ENCODE measurements around the gene RERE.
A peak's percentile ranks its signal among the peaks of the same experiment; 100 is the strongest.
"Not testable (repeated sequence)": the region's sequence is repeated elsewhere in the genome, so short reads cannot be mapped to it uniquely, and the experiment has no call there.

RERE gene

DNA sequence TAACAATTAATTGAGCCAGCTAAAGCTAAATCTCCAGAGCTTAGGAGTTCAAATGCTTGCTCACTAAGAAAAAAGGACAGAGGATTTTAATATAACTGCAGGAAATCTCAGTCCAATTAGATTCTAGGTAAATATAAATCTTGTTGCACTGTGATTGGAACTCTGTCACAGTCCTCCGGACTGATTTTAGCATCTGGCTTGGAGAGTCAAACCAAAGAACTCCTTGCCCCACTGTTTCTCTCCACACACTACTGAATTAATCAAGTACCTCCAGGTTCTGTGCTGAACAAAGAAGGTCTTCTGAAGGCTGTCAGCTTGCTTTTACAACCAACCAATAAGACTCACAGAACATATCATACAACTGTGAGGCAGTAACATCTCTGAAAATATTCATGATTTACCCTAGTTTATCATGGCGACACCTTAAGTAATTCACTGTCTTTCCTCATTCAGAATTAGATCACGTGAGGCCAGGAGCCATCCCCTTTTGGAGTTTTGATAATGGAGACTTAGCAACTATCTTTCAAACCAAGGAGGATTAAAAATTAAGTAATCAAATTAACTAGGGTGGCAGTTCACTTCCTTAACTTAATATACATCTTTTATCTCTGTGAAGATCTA is 176.0 kb downstream of the RERE start:
- peaks cover 10% of the 10 kb centered on the region for H3K4me1 Mint-ChIP-seq (ENCODE audit: low read depth)
- H3K27ac Mint-ChIP-seq: no peak overlapping the region
- H3K4me3 Mint-ChIP-seq: no peak overlapping the region
- H3K36me3 Mint-ChIP-seq: peaks cover 13% of the 10 kb centered on the region
- no peaks in the 10 kb centered on the region for H3K27me3 Mint-ChIP-seq
- H3K9me3 Mint-ChIP-seq (ENCODE audit: low read depth): no peaks in the 10 kb centered on the region

DNA sequence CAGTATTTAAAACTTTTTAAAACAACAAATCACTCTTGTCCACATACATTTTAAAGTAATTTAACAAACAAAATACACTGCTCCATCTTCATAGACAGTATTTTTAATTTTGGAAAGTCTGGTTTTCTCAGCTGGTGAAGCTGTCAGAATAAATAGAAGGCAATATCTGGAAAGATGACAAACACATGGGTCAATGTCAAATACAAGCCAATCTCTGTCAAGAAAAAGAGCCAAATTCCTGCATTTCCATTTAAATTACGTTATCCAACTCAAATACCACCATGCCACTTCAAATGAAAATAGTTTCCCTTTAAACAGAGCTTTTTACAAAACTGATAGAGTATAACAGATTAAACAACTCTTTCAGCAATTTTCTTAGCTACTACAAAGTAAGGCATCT is 176.5 kb downstream of the RERE start:
- H3K4me3 Mint-ChIP-seq: no peak overlapping the region
- H3K36me3 Mint-ChIP-seq: peaks cover 13% of the 10 kb centered on the region
- no peak overlapping the region for H3K27ac Mint-ChIP-seq
- H3K27me3 Mint-ChIP-seq: no peaks in the 10 kb centered on the region
- no peaks in the 10 kb centered on the region for H3K9me3 Mint-ChIP-seq (ENCODE audit: low read depth)
- H3K4me1 Mint-ChIP-seq (ENCODE audit: low read depth): peaks cover 10% of the 10 kb centered on the region

DNA sequence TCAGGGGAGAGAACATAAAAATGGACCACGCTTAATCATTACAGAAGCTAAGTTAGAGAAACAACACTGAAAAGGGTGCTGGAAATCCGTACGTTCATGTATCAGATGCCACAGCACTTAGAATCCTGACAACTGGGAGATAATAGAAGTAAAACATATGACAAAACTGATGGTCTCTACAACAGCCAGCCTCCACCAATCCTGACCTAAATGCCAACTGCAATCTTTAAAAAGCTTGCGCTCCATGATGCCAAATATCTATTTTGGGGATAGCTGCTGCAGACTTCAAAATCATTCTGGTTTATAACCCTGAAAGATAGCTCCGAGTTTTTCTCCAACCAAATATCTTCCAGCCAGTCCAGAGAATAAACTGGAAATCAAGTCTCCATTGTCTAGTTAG is 178.3 kb downstream of the RERE start:
- H3K27me3 Mint-ChIP-seq: no peaks in the 10 kb centered on the region
- peaks cover 10% of the 10 kb centered on the region for H3K4me1 Mint-ChIP-seq (ENCODE audit: low read depth)
- no peak overlapping the region for H3K27ac Mint-ChIP-seq
- no peak overlapping the region for H3K4me3 Mint-ChIP-seq
- H3K9me3 Mint-ChIP-seq (ENCODE audit: low read depth): no peaks in the 10 kb centered on the region
- peaks cover 12% of the 10 kb centered on the region for H3K36me3 Mint-ChIP-seq

DNA sequence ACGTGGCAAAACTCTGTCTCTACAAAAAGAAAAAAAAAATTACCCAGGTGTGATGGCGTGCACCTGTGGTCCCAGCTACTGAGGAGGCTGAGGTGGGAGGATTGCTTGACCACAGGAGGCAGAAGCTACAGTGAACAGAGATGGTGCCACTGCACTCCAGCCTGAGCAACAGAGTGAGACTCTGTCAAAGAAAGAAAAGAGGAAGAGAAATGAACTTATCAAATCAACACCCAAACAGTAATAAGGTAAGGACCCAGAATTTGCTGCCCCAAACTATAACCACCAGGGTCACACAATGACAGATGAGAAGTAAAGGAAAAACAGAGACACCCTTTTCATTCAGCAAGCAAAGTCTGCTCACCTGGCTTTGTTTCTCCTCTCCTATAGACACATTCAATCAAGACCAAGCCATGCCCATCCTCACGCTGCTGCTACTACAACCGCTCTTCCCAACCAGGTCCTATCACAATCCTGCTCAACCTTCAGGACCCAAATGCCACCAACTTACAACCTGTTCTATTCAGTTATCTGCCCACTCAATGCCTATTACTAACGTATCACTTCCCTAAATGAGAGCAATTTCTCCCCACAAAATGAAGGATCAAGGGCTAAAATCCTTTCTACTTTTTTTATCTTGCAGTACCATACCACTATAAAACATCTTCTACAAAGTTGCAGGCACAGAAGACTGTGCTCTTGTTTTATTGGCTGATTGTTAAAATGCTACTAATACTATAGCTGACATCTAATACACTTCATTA is 183.5 kb downstream of the RERE start:
- H3K9me3 Mint-ChIP-seq (ENCODE audit: low read depth): no peaks in the 10 kb centered on the region
- H3K27ac Mint-ChIP-seq: no peak overlapping the region
- peaks cover 7% of the 10 kb centered on the region for H3K36me3 Mint-ChIP-seq
- H3K27me3 Mint-ChIP-seq: no peaks in the 10 kb centered on the region
- peaks cover 30% of the 10 kb centered on the region for H3K4me1 Mint-ChIP-seq (ENCODE audit: low read depth)
- H3K4me3 Mint-ChIP-seq: no peak overlapping the region

DNA sequence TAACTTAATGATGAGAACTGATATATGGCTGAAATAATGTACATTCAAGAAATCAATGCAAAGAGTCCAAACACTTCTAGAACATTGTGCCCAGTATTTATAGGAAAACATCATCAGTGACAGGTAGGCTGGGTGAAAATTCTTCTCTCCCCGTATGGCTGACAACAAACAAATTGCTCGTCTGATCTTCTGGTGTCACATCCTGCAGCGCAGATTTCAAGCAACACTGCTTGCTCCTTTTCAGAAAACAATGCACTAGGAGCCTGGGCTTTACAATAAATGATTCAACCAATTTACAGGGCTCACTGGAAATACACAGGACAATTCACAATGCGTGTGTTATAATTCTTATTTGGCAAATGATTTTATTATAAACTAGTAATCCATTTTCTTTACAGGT is 185.3 kb downstream of the RERE start:
- no peak overlapping the region for H3K4me3 Mint-ChIP-seq
- no peaks in the 10 kb centered on the region for H3K27me3 Mint-ChIP-seq
- H3K9me3 Mint-ChIP-seq (ENCODE audit: low read depth): no peaks in the 10 kb centered on the region
- H3K36me3 Mint-ChIP-seq: peaks cover 7% of the 10 kb centered on the region
- H3K27ac Mint-ChIP-seq: no peak overlapping the region
- peaks cover 30% of the 10 kb centered on the region for H3K4me1 Mint-ChIP-seq (ENCODE audit: low read depth)

DNA sequence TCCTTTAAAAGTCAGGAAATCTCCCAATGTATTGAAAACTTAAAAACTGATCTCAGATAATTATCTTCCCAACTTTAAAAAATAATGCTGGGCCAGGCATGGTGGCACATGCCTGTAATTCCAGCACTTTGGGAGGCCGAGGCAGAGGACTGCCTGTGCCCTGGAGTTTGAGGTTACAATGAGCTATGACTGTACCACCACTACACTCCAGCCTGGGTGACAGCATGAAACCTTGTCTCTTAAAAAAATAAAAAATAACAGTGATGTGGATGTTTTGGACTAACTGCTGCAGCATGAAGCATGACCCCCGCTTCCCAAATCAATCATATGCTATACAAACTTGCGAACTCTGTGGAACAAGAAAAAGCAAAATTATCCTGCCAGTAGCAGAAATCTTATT is 186.3 kb downstream of the RERE start:
- Mint-ChIP-seq H3K9me3 (ENCODE audit: low read depth) (no peaks in the 10 kb centered on the region), H3K27ac (no peak overlapping the region)

DNA sequence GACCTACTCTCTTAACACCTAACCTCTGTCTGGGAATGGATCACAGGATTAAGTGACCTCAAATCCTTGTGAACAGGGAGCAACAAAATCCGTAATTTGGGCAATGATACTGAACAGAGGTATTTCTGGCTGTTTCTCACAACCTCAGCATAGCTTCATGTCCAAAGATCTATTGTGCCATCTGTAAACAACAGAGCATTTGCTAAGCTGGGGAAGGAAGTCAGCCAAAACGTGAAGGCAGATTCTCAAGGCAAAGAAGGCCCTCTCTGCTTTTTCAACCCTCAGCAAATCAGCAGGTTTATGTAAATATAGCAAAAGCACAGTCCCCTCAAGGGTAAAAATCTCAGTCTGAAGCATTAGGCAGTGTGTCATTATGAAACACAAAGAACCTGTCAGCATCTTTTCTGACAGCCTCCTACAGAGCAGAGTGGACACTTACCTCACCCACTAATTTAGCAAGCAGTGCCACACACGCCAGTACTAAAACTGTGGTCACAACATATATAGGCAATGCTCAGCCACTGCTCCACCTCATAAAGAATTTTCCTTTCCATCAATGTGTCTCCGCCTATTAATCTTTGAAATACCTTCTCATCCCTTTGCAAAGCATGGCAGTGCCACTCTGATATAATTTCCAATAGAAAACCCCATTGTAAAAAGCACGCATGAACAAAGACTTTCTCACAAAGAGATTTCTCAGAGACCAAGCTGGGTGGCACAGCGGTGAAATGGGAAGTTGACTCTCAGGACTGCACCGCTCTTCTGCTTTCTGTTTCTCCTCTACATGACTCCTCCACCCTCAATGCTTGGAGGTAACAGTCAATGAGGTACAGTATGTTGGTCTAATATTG is 188.0 kb downstream of the RERE start:
- Mint-ChIP-seq H3K27ac (no peak overlapping the region), H3K27me3 (no peaks in the 10 kb centered on the region), H3K9me3 (ENCODE audit: low read depth) (no peaks in the 10 kb centered on the region), H3K4me3 (no peak overlapping the region), H3K36me3 (peaks cover 3% of the 10 kb centered on the region), H3K4me1 (ENCODE audit: low read depth) (peaks cover 44% of the 10 kb centered on the region)

More for the DNA sequence above, 186.3 kb downstream of the RERE start:
- no peak overlapping the region for H3K4me3 Mint-ChIP-seq
- H3K36me3 Mint-ChIP-seq: peaks cover 6% of the 10 kb centered on the region
- H3K27me3 Mint-ChIP-seq: no peaks in the 10 kb centered on the region
- peaks cover 37% of the 10 kb centered on the region for H3K4me1 Mint-ChIP-seq (ENCODE audit: low read depth)

DNA sequence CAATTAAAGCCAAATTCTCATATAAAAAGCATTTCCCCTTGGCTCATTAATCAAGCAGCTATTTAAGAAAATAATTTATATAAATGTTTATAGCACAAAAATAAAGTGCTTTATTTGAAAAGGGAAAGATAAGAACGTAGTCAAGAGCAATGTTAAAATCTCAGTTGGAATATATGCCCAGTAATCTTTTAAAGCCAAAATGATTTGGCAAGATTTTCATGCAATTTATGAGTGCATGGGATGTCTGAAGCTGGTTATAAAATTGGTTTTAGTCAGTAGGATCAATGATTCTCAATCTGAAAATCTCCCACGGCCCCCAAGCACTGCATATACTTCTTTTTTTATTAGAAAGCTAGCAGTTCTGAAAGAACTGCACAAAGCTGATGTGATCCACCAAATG is 188.8 kb downstream of the RERE start:
- peaks cover 51% of the 10 kb centered on the region for H3K4me1 Mint-ChIP-seq (ENCODE audit: low read depth)
- H3K9me3 Mint-ChIP-seq (ENCODE audit: low read depth): no peaks in the 10 kb centered on the region
- H3K27ac Mint-ChIP-seq: no peak overlapping the region
- peaks cover 4% of the 10 kb centered on the region for H3K36me3 Mint-ChIP-seq
- no peaks in the 10 kb centered on the region for H3K27me3 Mint-ChIP-seq
- H3K4me3 Mint-ChIP-seq: no peak overlapping the region

DNA sequence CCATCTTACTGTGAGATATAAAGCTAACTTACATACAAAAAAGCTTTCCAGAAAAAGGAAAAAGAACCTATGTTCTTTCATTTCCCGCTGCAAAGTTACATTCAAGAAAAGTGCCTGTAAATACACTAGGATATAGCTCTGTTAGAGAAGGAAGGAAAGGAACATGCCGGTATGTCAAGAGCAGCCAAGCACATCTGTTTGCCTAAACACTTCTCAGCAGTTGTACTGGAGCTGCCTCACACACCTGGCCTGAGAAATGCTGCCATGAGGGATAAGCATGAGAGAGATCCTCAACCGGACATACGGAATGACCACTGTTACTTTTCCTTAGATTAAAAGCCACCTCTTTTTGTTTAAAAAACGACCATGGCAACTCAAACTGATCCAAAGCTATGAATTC is 189.7 kb downstream of the RERE start:
- peaks cover 6% of the 10 kb centered on the region for H3K36me3 Mint-ChIP-seq
- no peak overlapping the region for H3K27ac Mint-ChIP-seq
- peaks cover 53% of the 10 kb centered on the region for H3K4me1 Mint-ChIP-seq (ENCODE audit: low read depth)
- no peaks in the 10 kb centered on the region for H3K9me3 Mint-ChIP-seq (ENCODE audit: low read depth)
- no peaks in the 10 kb centered on the region for H3K27me3 Mint-ChIP-seq
- no peak overlapping the region for H3K4me3 Mint-ChIP-seq

DNA sequence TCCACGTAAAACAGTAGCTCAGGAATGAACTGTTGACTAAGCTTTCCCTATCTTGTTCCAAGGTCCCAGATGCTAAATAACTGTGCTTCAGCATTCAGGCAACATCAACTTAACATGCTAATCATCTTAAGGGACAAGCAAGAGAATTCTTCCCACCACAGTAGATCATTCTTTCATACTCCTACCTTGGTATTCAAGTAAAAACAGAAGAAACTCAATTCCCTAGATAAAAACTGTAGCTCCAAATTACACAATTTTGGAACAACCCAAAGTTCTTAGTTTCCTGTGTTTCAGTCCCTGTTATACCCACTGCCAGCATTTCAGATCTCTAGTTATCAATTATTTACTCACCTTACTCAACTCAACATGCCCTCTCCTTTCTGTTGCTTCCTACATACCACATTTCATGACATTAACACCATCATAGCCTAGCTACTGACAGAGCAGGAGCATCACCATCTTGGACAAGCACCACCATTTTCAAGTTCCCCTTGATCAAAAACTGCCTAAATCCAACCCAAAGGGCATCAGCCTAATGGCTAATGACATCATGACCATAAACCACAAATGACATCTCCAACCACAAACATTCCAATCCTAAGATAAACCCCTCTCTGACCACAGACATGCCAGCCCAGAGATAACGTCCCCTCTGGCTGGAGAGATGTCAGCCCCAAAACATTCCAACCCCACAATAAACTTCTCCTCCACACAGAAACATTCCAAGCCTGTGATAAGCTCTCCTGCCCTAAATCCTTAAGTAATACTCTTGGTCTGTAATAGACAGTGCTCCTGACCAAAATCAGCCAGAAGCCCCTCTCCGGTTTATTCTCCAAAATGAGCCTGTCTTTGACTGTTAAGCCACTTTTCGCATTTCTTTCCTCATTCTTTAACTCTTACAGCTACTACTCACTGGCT is 191.2 kb downstream of the RERE start:
- Mint-ChIP-seq H3K27ac (no peak overlapping the region), H3K4me1 (ENCODE audit: low read depth) (peaks cover 44% of the 10 kb centered on the region), H3K4me3 (no peak overlapping the region), H3K36me3 (peaks cover 6% of the 10 kb centered on the region), H3K9me3 (ENCODE audit: low read depth) (no peaks in the 10 kb centered on the region), H3K27me3 (no peaks in the 10 kb centered on the region)

DNA sequence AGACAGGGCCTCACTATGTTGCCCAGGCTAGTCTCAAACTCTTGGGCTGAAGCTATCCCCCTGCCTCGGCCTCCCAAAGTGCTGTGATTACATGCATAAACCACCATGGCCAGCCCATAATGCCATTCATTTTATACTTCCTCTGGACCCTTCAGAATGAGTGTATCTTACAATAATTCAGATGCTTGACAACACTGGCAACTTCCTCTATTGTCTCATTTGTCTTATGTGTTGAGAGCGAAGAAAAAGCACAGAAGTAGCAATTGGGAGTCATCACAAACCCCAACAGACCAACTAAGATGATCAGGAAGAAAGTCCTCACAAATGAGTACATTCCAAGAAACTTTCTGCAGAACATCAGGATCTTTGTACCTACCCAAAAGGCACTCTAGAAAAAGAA is 191.9 kb downstream of the RERE start:
- peaks cover 6% of the 10 kb centered on the region for H3K36me3 Mint-ChIP-seq
- no peak overlapping the region for H3K4me3 Mint-ChIP-seq
- no peaks in the 10 kb centered on the region for H3K27me3 Mint-ChIP-seq
- no peaks in the 10 kb centered on the region for H3K9me3 Mint-ChIP-seq (ENCODE audit: low read depth)
- peak overlapping the region; percentile 36 for H3K27ac Mint-ChIP-seq
- H3K4me1 Mint-ChIP-seq (ENCODE audit: low read depth): peaks cover 38% of the 10 kb centered on the region

DNA sequence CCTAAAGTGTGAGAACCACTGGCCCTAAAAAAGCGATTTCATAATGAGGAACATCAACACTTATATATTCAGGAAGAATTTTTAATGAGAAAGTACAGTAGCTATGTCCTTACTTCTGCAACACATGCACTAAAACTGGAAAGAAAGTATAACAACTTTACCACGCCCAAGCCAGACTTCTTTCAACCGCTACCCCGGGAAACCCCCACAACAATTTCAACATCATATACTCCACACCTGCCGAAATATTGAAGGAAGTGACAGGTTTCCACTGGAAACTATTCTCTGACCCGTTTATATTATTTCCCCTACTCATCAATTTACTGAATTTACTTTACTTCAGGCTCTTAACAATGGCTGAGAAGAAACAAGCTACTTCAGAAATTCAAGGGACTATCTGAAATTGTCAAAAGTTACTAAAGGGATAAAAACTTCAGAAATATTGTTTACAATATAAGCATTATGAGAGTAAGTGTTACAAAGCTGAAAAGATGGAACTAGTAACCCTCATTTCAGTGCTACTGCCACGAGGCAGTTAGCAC is 193.7 kb downstream of the RERE start:
- not testable (repeated sequence) for H3K36me3 Mint-ChIP-seq; H3K9me3 Mint-ChIP-seq (ENCODE audit: low read depth); H3K27me3 Mint-ChIP-seq
- Mint-ChIP-seq H3K27ac (peak overlapping the region; percentile 77), H3K4me3 (peak overlapping the region; percentile 62), H3K4me1 (ENCODE audit: low read depth) (peaks cover 28% of the 10 kb centered on the region)

DNA sequence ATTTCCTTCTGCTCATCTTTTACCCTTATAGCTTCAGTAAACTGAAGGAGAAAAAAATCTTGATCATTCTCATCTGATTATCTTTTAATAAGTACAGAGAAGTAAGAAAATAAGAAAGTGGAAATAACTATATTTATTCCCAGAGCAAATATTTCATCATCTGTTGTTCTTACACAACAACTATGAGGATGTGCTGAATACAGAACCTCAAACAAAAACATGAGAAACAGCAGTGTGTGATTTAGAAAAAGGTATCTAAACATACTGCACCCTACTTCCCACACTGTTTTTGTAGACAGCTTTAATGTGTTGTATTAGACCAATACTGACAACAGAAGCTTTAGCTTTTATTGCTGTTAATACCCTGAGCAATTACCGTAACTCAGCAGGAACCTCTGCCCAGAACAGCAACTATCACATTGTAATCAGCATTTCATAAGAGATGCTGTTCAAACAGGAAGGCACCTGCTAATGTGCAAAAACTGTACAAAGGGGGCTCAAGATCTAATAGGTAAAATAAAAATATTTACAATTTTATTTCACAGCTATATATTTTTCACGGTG is 195.6 kb downstream of the RERE start:
- peaks cover 27% of the 10 kb centered on the region for H3K4me1 Mint-ChIP-seq (ENCODE audit: low read depth)
- H3K36me3 Mint-ChIP-seq; H3K27ac Mint-ChIP-seq; H3K27me3 Mint-ChIP-seq; H3K4me3 Mint-ChIP-seq; H3K9me3 Mint-ChIP-seq (ENCODE audit: low read depth): not testable (repeated sequence)

DNA sequence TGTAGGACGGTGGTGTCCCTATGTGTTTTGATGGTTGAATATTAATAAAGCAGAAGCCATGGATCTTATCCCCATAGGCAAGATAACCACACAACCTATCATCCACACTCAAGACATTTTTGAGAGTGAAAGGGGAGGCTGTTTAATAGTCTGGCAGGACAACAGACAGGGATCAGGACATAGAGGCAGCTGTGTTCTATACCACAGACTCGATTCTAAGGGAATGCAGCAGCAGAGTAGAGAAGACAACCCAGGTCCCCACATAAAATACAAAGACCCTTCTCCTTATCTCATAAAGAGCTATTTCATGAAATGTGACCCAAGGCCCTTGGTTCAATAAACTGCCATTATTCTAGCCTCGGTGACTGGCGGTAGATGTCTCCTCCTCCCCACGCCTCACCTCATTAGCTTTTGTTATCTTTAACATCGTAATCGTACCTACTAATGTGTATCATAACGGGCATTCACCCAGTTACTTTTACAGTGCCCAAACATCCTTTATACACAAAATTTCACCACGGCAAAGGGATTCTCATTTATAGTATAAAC is 196.3 kb downstream of the RERE start:
- H3K9me3 Mint-ChIP-seq (ENCODE audit: low read depth); H3K36me3 Mint-ChIP-seq; H3K27me3 Mint-ChIP-seq; H3K4me3 Mint-ChIP-seq; H3K27ac Mint-ChIP-seq: not testable (repeated sequence)
- H3K4me1 Mint-ChIP-seq (ENCODE audit: low read depth): peaks cover 20% of the 10 kb centered on the region

Data from activated naive CD8-positive, alpha-beta T cell (primary cell).